HS-5 (cell line): ENCODE data around the gene TWF2.

Experiments used
- DNase-seq: peaks from one replicate; pipeline ENCODE4 v3.0.0-alpha.2; 2012; ENCODE audit warnings: low read depth

The TWF2 gene

DNA sequence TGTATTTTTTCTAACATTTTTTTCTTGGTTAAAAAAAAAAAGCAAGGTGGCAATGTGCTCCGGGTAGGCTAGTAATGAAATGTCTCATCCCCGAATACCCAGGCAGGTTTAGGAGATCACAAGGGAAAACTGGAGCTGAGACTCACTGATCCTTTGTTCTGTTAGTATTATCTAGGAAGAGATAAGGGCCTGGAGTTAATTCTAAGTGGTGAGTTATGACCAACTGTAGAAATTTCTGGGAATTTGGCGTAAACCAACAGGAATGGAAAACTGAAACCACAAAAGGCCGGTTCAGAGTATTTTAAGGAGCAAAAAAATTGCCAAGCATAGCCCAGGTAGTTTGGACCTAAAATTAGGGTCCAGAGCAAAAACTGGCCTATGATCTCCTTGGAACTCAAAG is 19.0 kb upstream of the TWF2 start:
- no peak for DNase-seq

DNA sequence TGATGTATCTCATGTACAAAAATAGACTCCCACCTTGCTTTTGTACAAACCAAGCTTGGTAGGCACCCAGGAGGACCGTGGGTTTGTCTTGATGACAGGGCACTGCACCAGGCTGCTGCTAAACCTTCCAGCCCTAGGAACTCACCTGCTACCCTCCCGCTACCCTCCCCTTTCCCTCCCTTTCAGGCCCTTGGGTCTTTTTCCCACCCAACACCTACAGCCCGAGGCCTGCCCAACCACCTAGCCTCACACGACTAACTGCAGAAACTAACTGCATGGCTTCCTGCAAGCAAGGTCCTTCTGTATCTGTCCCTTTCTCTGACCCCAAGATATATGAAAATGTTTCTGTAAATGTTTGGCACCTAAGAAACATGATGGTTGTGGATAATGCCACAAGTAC is 17.7 kb upstream of the TWF2 start:
- no peak for DNase-seq

DNA sequence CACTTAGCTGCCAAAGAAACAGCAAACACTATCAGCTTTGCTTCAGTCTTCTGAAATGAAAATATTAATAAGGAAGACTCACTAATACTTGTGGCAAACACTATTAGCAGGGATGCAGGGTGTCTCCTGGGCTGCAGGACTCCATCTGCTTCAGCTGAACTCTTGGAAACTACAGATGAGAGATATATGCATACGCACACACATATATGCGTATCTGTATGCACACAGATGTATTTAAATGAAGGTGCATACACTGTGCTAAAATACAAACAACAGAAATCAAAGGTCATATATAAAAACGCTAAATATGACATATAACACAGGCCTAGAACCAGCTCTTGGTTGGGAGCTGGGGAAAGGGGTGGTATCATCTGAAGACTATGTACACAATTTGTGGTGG is 17.2 kb upstream of the TWF2 start:
- no peak for DNase-seq

GRCh38 chr3:52254608-52255007 is 15.7 kb upstream of the TWF2 start:
- DNase-seq: no peak

DNA sequence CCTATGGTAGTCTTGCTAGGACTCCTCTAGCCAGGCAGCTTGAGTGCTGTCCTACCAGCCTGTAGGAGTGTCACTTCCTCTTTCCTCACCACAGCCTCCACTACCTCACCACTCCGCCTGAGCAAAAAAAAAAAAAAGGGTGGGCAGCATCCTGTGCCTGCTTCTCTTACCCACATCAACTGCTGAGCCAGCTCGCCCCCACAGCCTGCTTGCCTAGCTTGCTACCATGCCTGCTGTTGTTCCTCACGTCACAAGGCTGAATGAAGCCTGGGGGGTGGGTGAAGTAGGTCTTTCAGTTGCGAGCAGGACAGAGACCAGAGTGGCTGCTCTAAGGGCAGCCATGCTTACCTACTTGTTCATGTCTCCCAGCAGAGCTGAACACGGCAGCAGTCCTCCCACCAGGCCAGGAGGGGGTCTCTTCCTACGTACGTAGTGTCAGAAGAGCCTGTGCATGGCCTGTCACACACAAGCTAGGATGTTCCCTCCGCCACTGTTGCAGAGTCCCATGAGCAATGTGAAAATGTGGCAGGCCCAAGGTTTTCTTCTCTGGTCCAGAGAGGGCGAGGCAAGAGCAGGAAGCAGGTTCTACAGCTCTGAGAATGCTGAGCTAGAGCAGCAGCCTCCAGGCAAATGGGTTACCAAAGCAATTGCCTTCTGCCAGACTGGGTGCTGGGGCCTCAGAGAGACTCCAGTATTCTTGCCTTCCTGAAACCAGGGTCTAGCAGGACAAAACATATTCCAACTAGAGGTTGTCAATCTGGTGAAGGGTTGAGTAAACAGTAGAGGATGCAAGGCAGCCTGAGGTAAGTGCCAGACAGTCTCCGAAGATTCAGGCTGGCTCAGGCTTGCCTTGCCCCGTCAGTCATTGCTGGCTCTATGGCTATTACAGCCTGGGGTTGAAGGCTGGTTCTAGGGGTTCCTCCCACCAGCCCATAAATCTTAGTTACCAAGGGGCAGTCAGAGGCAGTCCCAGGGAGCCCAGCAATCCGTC is 14.7 kb upstream of the TWF2 start:
- DNase-seq: no peak

GRCh38 chr3:52250122-52250521 is 11.2 kb upstream of the TWF2 start:
- no peak for DNase-seq

- no peak for DNase-seq
These were observed 10.7 kb upstream of the TWF2 start for GRCh38 chr3:52249683-52250082.

DNA sequence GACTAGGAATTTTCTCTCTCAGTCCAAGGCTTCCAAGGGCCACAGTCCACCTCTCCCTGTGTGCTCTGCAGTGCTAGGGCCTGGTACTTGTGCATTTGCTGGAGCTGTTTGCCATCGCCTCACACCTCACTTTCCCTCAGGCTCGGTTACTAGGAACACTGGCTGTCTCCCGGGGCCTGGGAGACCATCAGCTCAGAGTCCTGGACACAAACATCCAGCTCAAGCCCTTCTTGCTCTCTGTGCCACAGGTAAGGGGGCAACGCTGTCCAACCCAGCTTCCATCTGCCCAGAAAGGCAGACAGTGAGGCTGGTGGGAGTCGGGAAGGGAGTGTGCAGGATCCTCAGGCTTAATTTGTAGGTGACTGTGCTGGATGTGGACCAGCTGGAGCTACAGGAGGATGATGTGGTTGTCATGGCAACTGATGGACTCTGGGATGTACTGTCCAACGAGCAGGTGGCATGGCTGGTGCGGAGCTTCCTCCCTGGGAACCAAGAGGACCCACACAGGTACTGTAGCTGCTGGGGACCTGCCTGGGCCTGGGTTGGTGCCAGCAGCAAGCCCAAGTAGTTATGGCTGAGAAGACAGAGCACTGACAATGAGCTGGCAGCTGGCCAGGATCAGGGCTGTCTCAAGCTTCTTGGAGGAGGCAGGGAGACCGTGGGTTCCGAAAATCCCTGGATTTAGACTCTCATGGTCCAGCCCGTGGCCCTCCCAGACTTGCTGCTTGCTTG is 10.0 kb upstream of the TWF2 start:
- DNase-seq: no peak

DNA sequence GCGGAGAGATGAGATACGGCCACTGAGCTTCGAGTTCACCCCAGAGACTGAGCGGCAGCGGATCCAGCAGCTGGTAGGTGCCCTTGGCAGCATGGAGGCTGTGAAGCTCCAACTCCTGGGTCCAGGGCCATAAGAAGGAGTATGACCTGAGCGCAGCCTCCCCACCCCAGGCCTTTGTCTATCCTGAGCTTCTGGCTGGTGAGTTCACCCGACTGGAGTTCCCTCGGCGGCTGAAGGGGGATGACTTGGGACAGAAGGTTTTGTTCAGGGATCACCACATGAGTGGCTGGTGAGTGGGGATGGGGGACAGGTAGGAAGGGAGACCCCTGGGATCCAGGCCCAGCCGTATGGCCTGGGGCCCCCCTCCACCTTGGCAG is 9.2 kb upstream of the TWF2 start:
- DNase-seq: no peak

DNA sequence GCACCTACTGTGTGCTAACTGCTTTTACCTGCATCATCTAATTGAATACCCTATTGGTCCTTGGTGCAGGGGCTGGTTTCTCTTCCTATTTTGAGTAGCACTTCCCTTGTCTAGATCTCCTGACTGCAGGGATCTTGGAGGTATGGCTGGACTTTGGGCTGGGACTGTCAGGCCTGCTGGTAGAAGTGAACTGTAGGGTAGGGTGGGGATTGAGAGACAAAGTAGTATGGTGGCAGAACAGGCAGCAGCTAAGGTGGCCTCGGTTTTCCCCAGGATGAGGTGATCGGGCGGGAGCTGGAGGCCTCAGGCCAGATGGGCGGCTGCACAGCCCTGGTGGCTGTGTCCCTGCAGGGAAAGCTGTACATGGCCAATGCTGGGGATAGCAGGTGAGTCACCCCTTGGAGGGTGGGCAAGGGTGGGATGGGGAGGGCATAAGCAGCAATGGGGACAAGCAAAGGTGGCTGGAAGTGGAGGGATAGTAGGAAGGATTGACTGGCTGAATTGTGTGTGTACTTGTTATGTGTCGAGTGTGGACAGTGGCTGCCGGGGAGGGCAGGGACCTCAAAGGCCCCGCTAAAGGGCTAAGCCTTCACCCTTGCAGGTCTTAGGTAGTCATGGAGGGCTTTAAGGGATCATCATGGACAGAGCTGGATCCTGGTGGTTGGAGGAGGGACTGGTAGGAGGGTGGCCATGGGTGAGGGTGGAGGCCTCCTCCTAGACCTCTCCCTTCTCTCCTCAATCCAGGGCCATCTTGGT is 8.6 kb upstream of the TWF2 start:
- DNase-seq: no peak

DNA sequence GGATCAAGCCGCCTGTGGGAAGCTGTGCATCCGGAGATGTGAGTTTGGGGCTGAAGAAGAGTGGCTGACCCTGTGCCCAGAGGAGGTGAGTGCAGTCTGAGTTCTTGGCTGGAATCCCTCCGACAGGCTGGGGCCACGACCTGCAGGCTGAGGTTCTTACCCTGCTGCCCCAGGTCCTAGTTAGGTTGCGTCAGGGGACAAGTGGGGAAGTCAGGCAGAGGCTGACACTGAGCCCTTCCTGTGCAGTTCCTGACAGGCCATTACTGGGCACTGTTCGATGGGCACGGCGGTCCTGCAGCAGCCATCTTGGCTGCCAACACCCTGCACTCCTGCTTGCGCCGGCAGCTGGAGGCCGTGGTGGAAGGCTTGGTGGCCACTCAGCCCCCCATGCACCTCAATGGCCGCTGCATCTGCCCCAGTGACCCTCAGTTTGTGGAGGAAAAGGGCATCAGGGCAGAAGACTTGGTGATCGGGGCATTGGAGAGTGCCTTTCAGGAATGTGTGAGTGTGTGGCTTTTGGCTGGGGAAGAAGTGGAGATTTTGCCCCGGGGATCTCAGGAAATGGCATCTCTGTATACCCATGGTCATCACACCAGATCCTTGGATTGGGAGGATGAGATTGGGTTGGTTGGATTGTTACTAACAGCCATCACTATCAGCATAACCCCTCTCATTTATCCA is 7.9 kb upstream of the TWF2 start:
- DNase-seq: no peak

- no peak for DNase-seq
These were observed 7.3 kb upstream of the TWF2 start for GRCh38 chr3:52246264-52246620.

- DNase-seq: no peak
These were observed 6.6 kb upstream of the TWF2 start, which contains the start of gene PPM1M for GRCh38 chr3:52245322-52246263. TSS of gene PPM1M (plus strand) at chr3:52245759. CDS start at chr3:52245825, 66 bp downstream.

DNA sequence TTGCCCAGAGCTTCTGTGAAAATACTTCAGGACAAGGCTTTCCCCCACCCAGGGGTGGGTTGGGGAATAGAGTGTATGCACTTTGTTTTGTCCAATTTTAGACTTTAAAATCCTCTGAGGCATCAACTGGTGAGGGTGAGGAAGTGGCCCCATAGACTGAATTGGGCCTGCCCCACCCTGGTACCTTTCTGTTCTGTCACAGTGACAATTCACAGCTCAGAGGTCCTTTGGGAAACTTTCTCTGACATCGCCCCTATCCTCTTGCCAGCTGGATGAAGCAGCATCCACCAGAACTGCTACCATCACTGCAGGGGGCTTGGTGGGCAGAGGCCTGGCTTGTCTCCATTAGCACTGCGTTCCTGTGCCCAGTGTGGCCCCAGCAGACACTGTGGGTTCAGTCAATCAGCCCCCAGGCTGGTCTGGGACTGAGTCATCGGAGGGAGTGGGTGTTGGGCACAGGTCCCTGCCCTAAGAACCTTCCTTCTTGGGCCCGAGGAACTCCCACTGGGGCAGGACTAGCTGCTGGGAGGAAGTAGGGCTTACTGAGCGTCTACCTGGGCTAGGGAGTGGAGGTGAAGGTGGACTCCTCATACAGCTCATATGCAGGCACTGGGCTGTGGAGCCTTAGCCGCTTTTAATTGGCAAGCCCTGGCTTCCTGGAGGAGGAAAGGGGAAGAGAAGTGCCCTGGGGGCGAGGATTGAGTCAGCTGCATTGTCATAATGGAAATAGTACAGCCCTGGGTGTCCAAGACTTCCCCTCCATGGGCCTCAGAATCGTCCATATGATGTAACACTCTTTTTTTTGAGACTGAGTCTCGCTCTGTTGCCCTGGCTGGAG is 5.1 kb upstream of the TWF2 start:
- DNase-seq: no peak

DNA sequence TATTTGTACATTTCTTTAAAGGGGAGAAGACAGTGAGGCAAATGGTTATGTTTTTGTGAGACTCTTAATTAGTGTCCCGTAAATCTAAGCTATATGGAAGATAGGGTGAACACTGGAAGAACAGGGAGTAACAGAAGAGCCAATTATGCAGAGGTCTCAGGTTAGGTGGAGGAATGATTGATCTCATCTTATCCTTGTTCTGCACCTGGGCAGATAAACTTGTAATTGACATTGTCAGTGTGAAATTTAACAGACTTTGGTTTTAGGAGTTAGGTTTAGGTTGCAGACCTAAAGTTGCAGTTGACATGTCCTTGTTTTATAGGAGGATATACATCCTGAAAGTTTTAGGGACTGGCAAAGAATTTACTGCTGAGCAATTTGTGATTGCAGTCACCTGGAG is 3.1 kb upstream of the TWF2 start:
- DNase-seq: no peak

- DNase-seq: no peak
These were observed 2.0 kb upstream of the TWF2 start for GRCh38 chr3:52240886-52241370.

DNA sequence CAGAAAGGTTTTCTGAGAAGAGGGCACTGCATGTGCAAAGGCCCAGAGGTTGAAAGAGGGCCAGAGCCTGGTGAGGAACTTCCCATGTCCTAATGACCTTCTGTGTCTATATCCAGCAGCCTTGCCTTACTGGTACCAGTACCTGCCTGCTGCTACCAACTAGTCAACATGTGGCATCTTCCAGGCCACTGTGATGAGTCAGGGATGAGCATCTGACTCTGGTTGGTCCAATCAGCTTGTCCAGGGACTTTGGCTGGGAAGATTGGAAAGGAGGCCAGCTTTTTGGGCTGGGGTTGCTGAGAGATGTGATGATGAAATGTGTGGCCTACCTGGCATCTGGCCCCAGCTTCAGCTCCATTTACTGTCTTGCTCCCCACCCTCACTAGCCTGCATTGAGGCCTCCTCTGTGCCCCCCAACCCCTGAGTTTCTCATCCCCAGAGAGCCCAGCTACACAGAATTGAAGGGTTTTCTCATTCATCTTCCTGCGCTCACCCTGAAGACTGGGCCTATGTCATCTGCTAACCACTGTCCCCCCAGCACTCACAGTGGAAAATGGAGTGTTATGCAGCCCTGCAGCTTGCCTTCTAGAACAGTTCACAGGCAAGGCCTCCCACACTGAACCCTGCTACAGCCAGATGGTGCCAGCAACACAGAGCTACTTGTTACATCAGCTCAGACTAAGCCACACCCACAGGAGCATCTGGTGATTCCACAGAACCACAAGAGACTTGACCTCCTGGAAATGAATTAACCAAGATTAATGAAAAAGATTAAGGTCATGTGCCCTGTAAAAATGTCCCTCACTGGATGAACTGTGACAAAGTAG is 1.3 kb upstream of the TWF2 start:
- peak; percentile 71 for DNase-seq

DNA sequence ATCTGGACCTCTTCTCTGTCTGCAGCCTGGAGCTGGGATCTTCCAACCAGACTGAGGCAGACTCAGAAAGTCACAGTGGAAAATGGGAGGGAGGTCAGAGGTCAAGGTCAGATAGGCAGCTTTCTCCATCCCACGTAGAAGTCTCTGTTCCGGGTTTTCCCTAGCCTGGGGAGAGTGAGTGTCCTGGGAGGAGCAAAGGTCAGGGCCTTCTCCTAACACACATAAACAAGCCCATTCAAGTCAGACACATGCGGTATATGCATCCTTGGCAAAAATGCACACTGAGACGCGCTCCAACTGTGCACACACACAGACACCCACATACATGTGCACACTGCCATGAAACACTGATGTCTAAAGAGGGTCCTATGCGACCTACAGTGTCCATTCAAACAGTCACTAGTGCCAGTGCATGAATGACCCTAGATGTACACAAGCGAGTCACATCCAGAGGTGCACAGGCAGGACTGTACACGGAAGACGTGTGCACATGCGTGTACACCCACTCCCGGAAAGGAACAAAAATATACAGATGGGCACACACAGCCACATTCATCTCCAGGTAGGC is 681 bp downstream of the TWF2 start:
- no peak for DNase-seq
